ENCODE measurements around the gene MYOCOS. TPM values are rescaled to one million over a fixed set of nuclear protein-coding genes. Genes with fewer than 3 reads are reported as not detected.
"Not testable (repeated sequence)": the region's sequence is repeated elsewhere in the genome, so short reads cannot be mapped to it uniquely, and the experiment has no call there.

Gene MYOCOS
- not detected for total RNA-seq

GRCh38 chr1:171622152-171622462 lies at the start of gene MYOCOS:
MYOCOS (plus strand) TSS chr1:171622243; CDS start chr1:171623884, 1,641 bp downstream.
- ATAC-seq (no peak), DNase-seq (ENCODE audit: low spot score) (no peak)

- ATAC-seq (no peak), DNase-seq (ENCODE audit: low spot score) (no peak)
Observed at GRCh38 chr1:171576144-171576543, 45.9 kb upstream of the MYOCOS start.

GRCh38 chr1:171581226-171581625 lies 40.8 kb upstream of the MYOCOS start:
- ATAC-seq (no peak), DNase-seq (ENCODE audit: low spot score) (no peak)

GRCh38 chr1:171581766-171582165 lies 40.3 kb upstream of the MYOCOS start:
- DNase-seq (ENCODE audit: low spot score) (no peak), ATAC-seq (no peak)

- ATAC-seq, result no peak
- DNase-seq (ENCODE audit: low spot score), result no peak
Observed at GRCh38 chr1:171582589-171582988, 39.5 kb upstream of the MYOCOS start.

- DNase-seq (ENCODE audit: low spot score) (no peak), ATAC-seq (no peak)
Observed at GRCh38 chr1:171583591-171584201, 38.3 kb upstream of the MYOCOS start.

GRCh38 chr1:171585715-171586114 lies 36.3 kb upstream of the MYOCOS start:
- no peak for DNase-seq (ENCODE audit: low spot score)
- ATAC-seq, result no peak

GRCh38 chr1:171588230-171588629 lies 33.8 kb upstream of the MYOCOS start:
- ATAC-seq (no peak), DNase-seq (ENCODE audit: low spot score) (no peak)

- no peak for ATAC-seq
Observed at GRCh38 chr1:171590022-171590421, 32.0 kb upstream of the MYOCOS start.

GRCh38 chr1:171595324-171595723 lies 26.7 kb upstream of the MYOCOS start:
- ATAC-seq (peak; percentile 84), DNase-seq (ENCODE audit: low spot score) (peak; percentile 54)

More at GRCh38 chr1:171590022-171590421, 32.0 kb upstream of the MYOCOS start:
- DNase-seq (ENCODE audit: low spot score), result no peak

GRCh38 chr1:171596119-171596518 lies 25.9 kb upstream of the MYOCOS start:
- ATAC-seq (peak; percentile 23), DNase-seq (ENCODE audit: low spot score) (no peak)

GRCh38 chr1:171596705-171597104 lies 25.3 kb upstream of the MYOCOS start:
- ATAC-seq, result peak; percentile 56
- no peak for DNase-seq (ENCODE audit: low spot score)

- DNase-seq (ENCODE audit: low spot score) (no peak), ATAC-seq (peak; percentile 4)
Observed at GRCh38 chr1:171597203-171597602, 24.8 kb upstream of the MYOCOS start.

- peak; percentile 37 for ATAC-seq
Observed at GRCh38 chr1:171600310-171600709, 21.7 kb upstream of the MYOCOS start.

GRCh38 chr1:171600862-171601261 lies 21.2 kb upstream of the MYOCOS start:
- ATAC-seq (peak; percentile 25), DNase-seq (ENCODE audit: low spot score) (no peak)

More at GRCh38 chr1:171600310-171600709, 21.7 kb upstream of the MYOCOS start:
- not testable (repeated sequence) for DNase-seq (ENCODE audit: low spot score)

GRCh38 chr1:171603042-171603441 lies 19.0 kb upstream of the MYOCOS start:
- DNase-seq (ENCODE audit: low spot score); ATAC-seq: not testable (repeated sequence)

- DNase-seq (ENCODE audit: low spot score), result no peak
- ATAC-seq, result peak; percentile 73
Observed at GRCh38 chr1:171606402-171606941, 15.6 kb upstream of the MYOCOS start.

- no peak for DNase-seq (ENCODE audit: low spot score)
- ATAC-seq, result no peak
Observed at GRCh38 chr1:171610385-171610784, 11.7 kb upstream of the MYOCOS start.

GRCh38 chr1:171611306-171611705 lies 10.7 kb upstream of the MYOCOS start:
- DNase-seq (ENCODE audit: low spot score) (no peak), ATAC-seq (no peak)

- no peak for DNase-seq (ENCODE audit: low spot score)
- ATAC-seq, result no peak
Observed at GRCh38 chr1:171613282-171613681, 8.8 kb upstream of the MYOCOS start.

- not testable (repeated sequence) for ATAC-seq; DNase-seq (ENCODE audit: low spot score)
Observed at GRCh38 chr1:171615122-171615906, 6.7 kb upstream of the MYOCOS start.

- DNase-seq (ENCODE audit: low spot score) (no peak), ATAC-seq (no peak)
Observed at GRCh38 chr1:171616586-171616985, 5.5 kb upstream of the MYOCOS start.

Measured in left lobe of liver (tissue), 2 donors.